Lower leg skin (tissue), 3 donors: ENCODE measurements around the gene ABCA7.

Source experiments
- CTCF ChIP-seq, 3 donors: fragments of 450-650 bp; IDR thresholded peaks; one replicate each; pipeline ENCODE4 v1.5.1; 2016; ENCODE audit warnings: antibody characterized with exemption in 3 of 3, mild to moderate bottlenecking in 3 of 3, moderate library complexity in 2 of 3
- POLR2A ChIP-seq, 2 donors: fragments of 450-650 bp; IDR thresholded peaks; one replicate each; pipeline ENCODE4 v1.6.1; 2016 to 2017; ENCODE audit warnings: antibody characterized with exemption in 2 of 2, mild to moderate bottlenecking in 1 of 2, moderate library complexity in 1 of 2

DNA sequence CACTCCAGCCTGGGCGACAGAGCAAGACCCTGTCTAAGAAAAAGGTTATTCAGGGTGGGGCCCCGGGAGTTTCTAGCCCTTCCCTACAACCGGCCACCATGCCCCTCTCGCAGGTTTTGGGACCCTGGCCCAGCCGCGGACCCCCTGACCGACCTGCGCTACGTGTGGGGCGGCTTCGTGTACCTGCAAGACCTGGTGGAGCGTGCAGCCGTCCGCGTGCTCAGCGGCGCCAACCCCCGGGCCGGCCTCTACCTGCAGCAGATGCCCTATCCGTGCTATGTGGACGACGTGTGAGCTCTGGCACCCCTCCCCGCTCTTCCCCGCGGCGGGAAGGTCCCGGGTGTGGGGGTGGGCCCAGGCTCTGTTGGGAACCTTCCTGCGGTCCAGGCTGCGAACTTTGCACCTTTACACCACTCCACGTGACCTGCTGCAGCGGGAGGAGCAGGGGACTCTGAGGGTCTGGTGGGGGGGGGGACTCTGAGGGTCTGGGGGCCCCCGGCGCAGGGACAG, 6.3 kb downstream of the ABCA7 start:
- TF ChIP-seq CTCF (IDR thresholded peaks at IDR 0.05) (no peak), POLR2A (IDR thresholded peaks at IDR 0.05) (no peak)
